HG03045 (cell line): ENCODE data around the gene SLC38A9.
"Not testable (repeated sequence)": the region's sequence is repeated elsewhere in the genome, so short reads cannot be mapped to it uniquely, and the experiment has no call there.

ENCODE experiments used
- ATAC-seq: cut with Tn5 transposase; IDR thresholded peaks from one replicate; pipeline ENCODE4 v1.9.1; 2021; ENCODE audit warnings: mild to moderate bottlenecking, moderate library complexity; ENCODE audit not compliant: unreplicated experiment

SLC38A9 gene

GRCh38 chr5:55706230-55706629 lies 5.9 kb downstream of the SLC38A9 start:
- ATAC-seq: no peak

GRCh38 chr5:55702598-55703345 lies 9.4 kb downstream of the SLC38A9 start:
- no peak for ATAC-seq

- ATAC-seq: no peak
Observed at GRCh38 chr5:55701462-55702103, 10.5 kb downstream of the SLC38A9 start.

GRCh38 chr5:55700745-55701144 lies 11.4 kb downstream of the SLC38A9 start:
- ATAC-seq: no peak

GRCh38 chr5:55699041-55699688 lies 13.0 kb downstream of the SLC38A9 start:
- no peak for ATAC-seq

- not testable (repeated sequence) for ATAC-seq
Observed at GRCh38 chr5:55696704-55697103, 15.4 kb downstream of the SLC38A9 start.

- no peak for ATAC-seq
Observed at GRCh38 chr5:55694152-55694830, 17.8 kb downstream of the SLC38A9 start.

- ATAC-seq: no peak
Observed at GRCh38 chr5:55692509-55692908, 19.6 kb downstream of the SLC38A9 start.

GRCh38 chr5:55692106-55692417 lies 20.1 kb downstream of the SLC38A9 start:
- no peak for ATAC-seq

GRCh38 chr5:55691265-55692105 lies 20.6 kb downstream of the SLC38A9 start:
- ATAC-seq: no peak

GRCh38 chr5:55682071-55682470 lies 30.1 kb downstream of the SLC38A9 start:
- ATAC-seq: no peak

GRCh38 chr5:55681301-55681700 lies 30.8 kb downstream of the SLC38A9 start:
- no peak for ATAC-seq

GRCh38 chr5:55680353-55680752 lies 31.8 kb downstream of the SLC38A9 start:
- no peak for ATAC-seq

- ATAC-seq: no peak
Observed at GRCh38 chr5:55679556-55679955, 32.6 kb downstream of the SLC38A9 start.

GRCh38 chr5:55675119-55675518 lies 37.0 kb downstream of the SLC38A9 start:
- ATAC-seq: no peak

- ATAC-seq: no peak
Observed at GRCh38 chr5:55674340-55674739, 37.8 kb downstream of the SLC38A9 start.

GRCh38 chr5:55672477-55672911 lies 39.6 kb downstream of the SLC38A9 start:
- no peak for ATAC-seq

- ATAC-seq: no peak
Observed at GRCh38 chr5:55671975-55672374, 40.1 kb downstream of the SLC38A9 start.

GRCh38 chr5:55668356-55668755 lies 43.8 kb downstream of the SLC38A9 start:
- no peak for ATAC-seq

- ATAC-seq: no peak
Observed at GRCh38 chr5:55667938-55668337, 44.2 kb downstream of the SLC38A9 start.

GRCh38 chr5:55665065-55665464 lies 47.1 kb downstream of the SLC38A9 start:
- no peak for ATAC-seq
